ENCODE results near the gene HMGA1.

- TF ChIP-seq CTCF (IDR thresholded peaks at IDR 0.05) (no peak), POLR2A (IDR thresholded peaks at IDR 0.05) (no peak), EP300 (IDR thresholded peaks at IDR 0.05) (no peak), POLR2AphosphoS5 (IDR thresholded peaks at IDR 0.05) (no peak)
Measured at GRCh38 chr6:34239893-34240292, 3.2 kb downstream of the HMGA1 start.

All from suprapubic skin (tissue), 4 donors.